Right lobe of liver (tissue), 4 donors: ENCODE measurements around the gene LRRC4.

Experiments
- POLR2A ChIP-seq: fragments of 450-650 bp; IDR thresholded peaks from one replicate; pipeline ENCODE4 v1.6.1; 2017; ENCODE audit warnings: antibody characterized with exemption, mild to moderate bottlenecking
- TF ChIP-seq, protein P1 (sequence below), 4 donors: fragments of 200-600 bp in 3 of 4; fragments of 450-650 bp in 1 of 4; IDR thresholded peaks; one replicate each; pipeline versions ENCODE4 v1.5.1 to v1.8.0; 2016 to 2022; ENCODE audit warnings: antibody characterized with exemption in 4 of 4, mild to moderate bottlenecking in 2 of 4
- donor health status: DM: no; HTN: no; CAD: no.
- donor health status: DM: no; HTN: no; CAD: no.
- donor health status: DM: no; HTN: yes; CAD: no.

DNA sequence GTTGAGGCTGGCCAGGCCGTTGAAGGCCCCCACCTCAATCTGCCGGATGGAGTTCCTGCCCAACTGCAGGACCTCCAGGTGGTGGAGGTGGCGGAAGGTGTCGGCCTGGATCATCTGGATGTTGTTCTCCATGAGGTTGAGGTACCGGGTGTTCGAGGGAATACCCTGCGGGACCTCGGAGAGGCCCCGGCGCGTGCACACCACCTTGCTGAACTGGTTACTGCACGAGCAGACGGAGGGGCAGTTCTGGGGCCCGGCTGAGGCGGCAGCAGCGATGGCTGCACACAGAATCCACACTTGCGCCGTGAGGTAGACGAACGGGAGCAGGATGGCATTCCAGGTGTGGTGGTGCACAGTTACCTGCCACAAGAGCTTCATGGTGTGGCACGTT is 979 bp downstream of the LRRC4 start:
- TF ChIP-seq, protein P1, sequence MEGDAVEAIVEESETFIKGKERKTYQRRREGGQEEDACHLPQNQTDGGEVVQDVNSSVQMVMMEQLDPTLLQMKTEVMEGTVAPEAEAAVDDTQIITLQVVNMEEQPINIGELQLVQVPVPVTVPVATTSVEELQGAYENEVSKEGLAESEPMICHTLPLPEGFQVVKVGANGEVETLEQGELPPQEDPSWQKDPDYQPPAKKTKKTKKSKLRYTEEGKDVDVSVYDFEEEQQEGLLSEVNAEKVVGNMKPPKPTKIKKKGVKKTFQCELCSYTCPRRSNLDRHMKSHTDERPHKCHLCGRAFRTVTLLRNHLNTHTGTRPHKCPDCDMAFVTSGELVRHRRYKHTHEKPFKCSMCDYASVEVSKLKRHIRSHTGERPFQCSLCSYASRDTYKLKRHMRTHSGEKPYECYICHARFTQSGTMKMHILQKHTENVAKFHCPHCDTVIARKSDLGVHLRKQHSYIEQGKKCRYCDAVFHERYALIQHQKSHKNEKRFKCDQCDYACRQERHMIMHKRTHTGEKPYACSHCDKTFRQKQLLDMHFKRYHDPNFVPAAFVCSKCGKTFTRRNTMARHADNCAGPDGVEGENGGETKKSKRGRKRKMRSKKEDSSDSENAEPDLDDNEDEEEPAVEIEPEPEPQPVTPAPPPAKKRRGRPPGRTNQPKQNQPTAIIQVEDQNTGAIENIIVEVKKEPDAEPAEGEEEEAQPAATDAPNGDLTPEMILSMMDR (IDR thresholded peaks at IDR 0.05): no peak
- no peak for TF ChIP-seq POLR2A
